Mesendoderm (in vitro differentiated cells): ENCODE results near the gene TAPBPL.
"Not testable (repeated sequence)": the region's sequence is repeated elsewhere in the genome, so short reads cannot be mapped to it uniquely, and the experiment has no call there.

Source experiments
- DNase-seq: peaks from one replicate; pipeline ENCODE4 v3.0.0; 2013
- H2AK5ac ChIP-seq: 2 replicates; pipeline ENCODE4 v1.6.1; 2013; ENCODE audit warnings: low read length, inconsistent platforms
- H2BK120ac ChIP-seq: 2 replicates; pipeline ENCODE4 v1.6.1; 2013; ENCODE audit warnings: low read depth, mild to moderate bottlenecking, low read length, moderate library complexity, mixed read lengths
- H2BK15ac ChIP-seq: replicated peaks from 2 replicates; pipeline ENCODE4 v1.6.1; 2013; ENCODE audit warnings: low read depth, mild to moderate bottlenecking, moderate library complexity
- H2BK5ac ChIP-seq: 2 replicates; pipeline ENCODE4 v1.6.1; 2013; ENCODE audit warnings: low read length, inconsistent platforms
- H3K18ac ChIP-seq: 2 replicates; pipeline ENCODE4 v1.6.1; 2013; ENCODE audit warnings: mild to moderate bottlenecking, low read length, mixed read lengths
- H3K23ac ChIP-seq: one replicate; pipeline ENCODE4 v1.6.1; 2013; ENCODE audit warnings: low read length
- H3K27ac ChIP-seq: 2 replicates; pipeline ENCODE4 v1.5.1; 2013; ENCODE audit warnings: low read depth, mild to moderate bottlenecking, inconsistent platforms, low read length, moderate library complexity
- H3K27me3 ChIP-seq: 2 replicates; pipeline ENCODE4 v1.6.1; 2013; ENCODE audit warnings: low read length, control low read depth, mild to moderate bottlenecking, inconsistent platforms; ENCODE audit not compliant: insufficient read depth, poor library complexity
- H3K36me3 ChIP-seq: 2 replicates; pipeline ENCODE4 v1.6.1; 2013; ENCODE audit warnings: low read length, inconsistent platforms; ENCODE audit not compliant: control insufficient read depth, insufficient read depth
- H3K4ac ChIP-seq: one replicate; pipeline ENCODE4 v1.6.1; 2013; ENCODE audit warnings: low read depth, mild to moderate bottlenecking, low read length, moderate library complexity
- H3K4me1 ChIP-seq: 2 replicates; pipeline ENCODE4 v1.6.1; 2013; ENCODE audit warnings: low read depth, low read length, inconsistent platforms; ENCODE audit not compliant: control insufficient read depth
- H3K4me2 ChIP-seq: 2 replicates; pipeline ENCODE4 v1.6.1; 2013; ENCODE audit warnings: low read length
- H3K4me3 ChIP-seq: 2 replicates; pipeline ENCODE4 v1.5.1; 2013; ENCODE audit warnings: mild to moderate bottlenecking, low read length
- H3K56ac ChIP-seq: one replicate; pipeline ENCODE4 v1.6.1; 2013; ENCODE audit warnings: low read length
- H3K79me1 ChIP-seq: 2 replicates; pipeline ENCODE4 v1.6.1; 2013; ENCODE audit warnings: low read length, inconsistent platforms
- H3K79me2 ChIP-seq: 2 replicates; pipeline ENCODE4 v1.6.1; 2013; ENCODE audit warnings: mild to moderate bottlenecking, low read length; ENCODE audit not compliant: control insufficient read depth, insufficient read depth
- H3K9ac ChIP-seq: 2 replicates; pipeline ENCODE4 v1.6.1; 2013; ENCODE audit warnings: low read length, inconsistent platforms
- H4K5ac ChIP-seq: one replicate; pipeline ENCODE4 v1.6.1; 2013; ENCODE audit warnings: low read length
- H4K8ac ChIP-seq: one replicate; pipeline ENCODE4 v1.6.1; 2013; ENCODE audit warnings: low read depth, mild to moderate bottlenecking, control low read depth, low read length, moderate library complexity
- WGBS: extraction: QIAGEN DNeasy Blood & Tissue Kit; methylation state at CpG from one replicate; pipeline ENCODE4 v1.1.7; 2013; ENCODE audit warnings: low lambda C conversion rate, missing lambda C conversion rate; ENCODE audit not compliant: insufficient coverage; ENCODE audit errors: extremely low coverage; 5-methylcytosine and 5-hydroxymethylcytosine counted together

Gene TAPBPL

GRCh38 chr12:6493497-6494257 lies 41.8 kb downstream of the TAPBPL start, which contains the start of gene NCAPD2:
Gene NCAPD2, plus strand, starts transcription at chr12:6494102. Its CDS starts 997 bp downstream, at chr12:6495099.
- Histone ChIP-seq H3K4me1 (peaks cover 7% of the 10 kb centered on the region), H3K79me1 (peaks cover 18% of the 10 kb centered on the region), H3K18ac (peak within 1 kb of the TSS; percentile 63), H3K9ac (peak within 1 kb of the TSS; percentile 100), H3K4ac (peak within 1 kb of the TSS; percentile 78), H3K4me3 (peak within 1 kb of the TSS; percentile 99), H3K23ac (no peak within 1 kb of the TSS), H2AK5ac (peak within 1 kb of the TSS; percentile 94), H3K79me2 (peaks cover 22% of the 10 kb centered on the region), H2BK15ac (no peak within 1 kb of the TSS), H3K4me2 (peak within 1 kb of the TSS; percentile 100), H2BK120ac (no peak within 1 kb of the TSS), H3K56ac (peak within 1 kb of the TSS; percentile 100), H3K27me3 (no peaks in the 10 kb centered on the region), H4K5ac (peak within 1 kb of the TSS; percentile 100), H3K36me3 (peaks cover 3% of the 10 kb centered on the region), H3K27ac (peak within 1 kb of the TSS; percentile 90), H2BK5ac (peak within 1 kb of the TSS; percentile 93), H4K8ac (peak within 1 kb of the TSS; percentile 41)
- peak; percentile 99 for DNase-seq
- no CpG with 5 or more reads among the region's 49 CpGs for WGBS

GRCh38 chr12:6494258-6494743 lies 42.5 kb downstream of the TAPBPL start:
- H2BK5ac ChIP-seq: peak overlapping the region; percentile 81
- peaks cover 7% of the 10 kb centered on the region for H3K4me1 ChIP-seq
- H3K79me1 ChIP-seq: peaks cover 18% of the 10 kb centered on the region
- H3K18ac ChIP-seq: no peak overlapping the region
- H3K56ac ChIP-seq: peak overlapping the region; percentile 94
- no peak overlapping the region for H2BK15ac ChIP-seq
- no peaks in the 10 kb centered on the region for H3K27me3 ChIP-seq
- no peak overlapping the region for H3K4ac ChIP-seq
- H3K9ac ChIP-seq: peak overlapping the region; percentile 90
- peak overlapping the region; percentile 86 for H3K27ac ChIP-seq
- peak overlapping the region; percentile 84 for H4K5ac ChIP-seq
- WGBS: no CpG with 5 or more reads among the region's 14 CpGs
- H3K79me2 ChIP-seq: peaks cover 22% of the 10 kb centered on the region
- H4K8ac ChIP-seq: no peak overlapping the region
- H3K4me2 ChIP-seq: peak overlapping the region; percentile 77
- peak overlapping the region; percentile 93 for H3K4me3 ChIP-seq
- H3K36me3 ChIP-seq: peaks cover 3% of the 10 kb centered on the region
- H2AK5ac ChIP-seq: no peak overlapping the region
- no peak overlapping the region for H2BK120ac ChIP-seq
- H3K23ac ChIP-seq: no peak overlapping the region
- no peak for DNase-seq

GRCh38 chr12:6494968-6495367 lies 43.1 kb downstream of the TAPBPL start:
- Histone ChIP-seq H2BK120ac (no peak overlapping the region), H3K4ac (no peak overlapping the region), H3K4me3 (no peak overlapping the region), H3K79me2 (peaks cover 22% of the 10 kb centered on the region), H3K4me2 (peak overlapping the region; percentile 77), H3K9ac (peak overlapping the region; percentile 90), H2BK5ac (no peak overlapping the region), H4K5ac (no peak overlapping the region), H4K8ac (no peak overlapping the region), H3K18ac (no peak overlapping the region), H3K27ac (no peak overlapping the region), H3K23ac (no peak overlapping the region), H3K79me1 (peaks cover 18% of the 10 kb centered on the region), H3K4me1 (peaks cover 7% of the 10 kb centered on the region), H3K27me3 (no peaks in the 10 kb centered on the region), H3K56ac (peak overlapping the region; percentile 38), H2AK5ac (no peak overlapping the region), H2BK15ac (no peak overlapping the region), H3K36me3 (peaks cover 4% of the 10 kb centered on the region)
- DNase-seq: no peak
- no CpG with 5 or more reads among the region's 1 CpG for WGBS

GRCh38 chr12:6497291-6497690 lies 45.4 kb downstream of the TAPBPL start:
- not testable (repeated sequence) for H4K8ac ChIP-seq, H3K9ac ChIP-seq, H3K18ac ChIP-seq, H3K27me3 ChIP-seq, H2BK120ac ChIP-seq, H3K4me3 ChIP-seq, H3K4me2 ChIP-seq, H3K23ac ChIP-seq, H3K4me1 ChIP-seq, DNase-seq, H4K5ac ChIP-seq, H2AK5ac ChIP-seq, H3K4ac ChIP-seq, H2BK5ac ChIP-seq, H3K27ac ChIP-seq, H2BK15ac ChIP-seq, H3K56ac ChIP-seq
- WGBS: no CpG with 5 or more reads among the region's 3 CpGs
- H3K79me1 ChIP-seq: peaks cover 25% of the 10 kb centered on the region
- peaks cover 10% of the 10 kb centered on the region for H3K36me3 ChIP-seq
- peaks cover 27% of the 10 kb centered on the region for H3K79me2 ChIP-seq

GRCh38 chr12:6500466-6500865 lies 48.6 kb downstream of the TAPBPL start:
- WGBS: no CpG with 5 or more reads among the region's 2 CpGs
- H3K79me2 ChIP-seq: peaks cover 17% of the 10 kb centered on the region
- no peaks in the 10 kb centered on the region for H3K27me3 ChIP-seq
- H2AK5ac ChIP-seq: no peak overlapping the region
- no peak overlapping the region for H3K9ac ChIP-seq
- peaks cover 17% of the 10 kb centered on the region for H3K79me1 ChIP-seq
- no peak overlapping the region for H2BK5ac ChIP-seq
- H2BK120ac ChIP-seq: no peak overlapping the region
- H3K36me3 ChIP-seq: peaks cover 12% of the 10 kb centered on the region
- H3K4me2 ChIP-seq: no peak overlapping the region
- H3K56ac ChIP-seq: no peak overlapping the region
- no peak overlapping the region for H3K18ac ChIP-seq
- no peak overlapping the region for H2BK15ac ChIP-seq
- no peak overlapping the region for H3K4ac ChIP-seq
- no peak overlapping the region for H3K4me3 ChIP-seq
- H3K27ac ChIP-seq: no peak overlapping the region
- H3K23ac ChIP-seq: no peak overlapping the region
- no peak overlapping the region for H4K5ac ChIP-seq
- H4K8ac ChIP-seq: peak overlapping the region; percentile 5
- H3K4me1 ChIP-seq: no peaks in the 10 kb centered on the region
- no peak for DNase-seq
